ENCODE results near the gene GSTM4. TPM values are rescaled to one million over a fixed set of nuclear protein-coding genes. Genes with fewer than 3 reads are reported as not detected.
"Not testable (repeated sequence)": the region's sequence is repeated elsewhere in the genome, so short reads cannot be mapped to it uniquely, and the experiment has no call there.

The GSTM4 gene
- total RNA-seq, 1 donor from 2014 or later, result 10.7 TPM

GRCh38 chr1:109658533-109659042, 2.7 kb downstream of the GSTM4 start:
- no peak overlapping the region for H3K4me3 ChIP-seq (ENCODE audit: low read depth, low read length)
- DNase-seq (ENCODE audit: low read depth), result no peak

GRCh38 chr1:109659145-109659544, 3.2 kb downstream of the GSTM4 start:
- no peak for DNase-seq (ENCODE audit: low read depth)
- TF ChIP-seq CTCF (conservative IDR thresholded peaks at IDR 0.05; ENCODE audit: low read depth, low read length), result no peak

More at GRCh38 chr1:109658533-109659042, 2.7 kb downstream of the GSTM4 start:
- no peak for TF ChIP-seq CTCF (conservative IDR thresholded peaks at IDR 0.05; ENCODE audit: low read depth, low read length)

GRCh38 chr1:109659997-109660690, 4.2 kb downstream of the GSTM4 start:
- DNase-seq (ENCODE audit: low read depth), result no peak
- no peak overlapping the region for H3K4me3 ChIP-seq (ENCODE audit: low read depth, low read length)
- no peak for TF ChIP-seq CTCF (conservative IDR thresholded peaks at IDR 0.05; ENCODE audit: low read depth, low read length)

More at GRCh38 chr1:109659145-109659544, 3.2 kb downstream of the GSTM4 start:
- no peak overlapping the region for H3K4me3 ChIP-seq (ENCODE audit: low read depth, low read length)

GRCh38 chr1:109660691-109661026, 4.8 kb downstream of the GSTM4 start:
- not testable (repeated sequence) for DNase-seq (ENCODE audit: low read depth); H3K4me3 ChIP-seq (ENCODE audit: low read depth, low read length)

- TF ChIP-seq CTCF (conservative IDR thresholded peaks at IDR 0.05; ENCODE audit: low read depth, low read length), result no peak
- no peak for DNase-seq (ENCODE audit: low read depth)
- no peak overlapping the region for H3K4me3 ChIP-seq (ENCODE audit: low read depth, low read length)
Observed at GRCh38 chr1:109661391-109661790, 5.5 kb downstream of the GSTM4 start.

- no peak for DNase-seq (ENCODE audit: low read depth)
- no peak for TF ChIP-seq CTCF (conservative IDR thresholded peaks at IDR 0.05; ENCODE audit: low read depth, low read length)
- no peak overlapping the region for H3K4me3 ChIP-seq (ENCODE audit: low read depth, low read length)
Observed at GRCh38 chr1:109664671-109665070, 8.8 kb downstream of the GSTM4 start.

- DNase-seq (ENCODE audit: low read depth), result no peak
- peak within 1 kb of the TSS; percentile 45 for H3K4me3 ChIP-seq (ENCODE audit: low read depth, low read length)
- no peak for TF ChIP-seq CTCF (conservative IDR thresholded peaks at IDR 0.05; ENCODE audit: low read depth, low read length)
Observed at GRCh38 chr1:109667452-109668122, 11.7 kb downstream of the GSTM4 start, which contains the start of gene GSTM2. Gene GSTM2 (plus strand): TSS chr1:109668057. CDS start chr1:109668116, 59 bp downstream.

Data from epithelial cell of proximal tubule (primary cell).